OCI-LY3 (cell line): ENCODE measurements around the gene DPYSL3.

Source experiments
- H2AFZ ChIP-seq: fragments of 200-600, 300-600 bp; shearing (Covaris generic); 2 replicates; pipeline ENCODE4 v1.6.0; 2014; ENCODE audit warnings: antibody characterized with exemption, low read depth, low read length
- H3K27ac ChIP-seq: fragments of 200-600, 300-600 bp; sonication (generic); 2 replicates; pipeline ENCODE4 v1.5.1; 2014; ENCODE audit warnings: mild to moderate bottlenecking, low read length, moderate library complexity, mixed read lengths
- H3K27me3 ChIP-seq: fragments of 200-600, 300-600 bp; sonication (generic); 2 replicates; pipeline ENCODE4 v1.6.1; 2014; ENCODE audit warnings: low read depth, low read length, mixed read lengths
- H3K36me3 ChIP-seq: fragments of 200-600, 300-600 bp; sonication (generic); replicated peaks from 2 replicates; pipeline ENCODE3; 2014; ENCODE audit warnings: low read depth, low read length, mixed read lengths
- H3K4me1 ChIP-seq: fragments of 300-600, 200-600 bp; sonication (generic); 2 replicates; pipeline ENCODE4 v1.6.1; 2014; ENCODE audit warnings: low read length, mixed read lengths
- H3K4me2 ChIP-seq: fragments of 200-600, 300-600 bp; sonication (generic); 2 replicates; pipeline ENCODE4 v1.6.1; 2014; ENCODE audit warnings: low read length, mixed read lengths
- H3K4me3 ChIP-seq: fragments of 300-600, 200-600 bp; sonication (generic); 2 replicates; pipeline ENCODE4 v1.5.1; 2014; ENCODE audit warnings: antibody characterized with exemption, mild to moderate bottlenecking, low read length, moderate library complexity
- H3K79me2 ChIP-seq: fragments of 300-600, 200-600 bp; shearing (Covaris generic); 2 replicates; pipeline ENCODE4 v1.6.1; 2014; ENCODE audit warnings: mild to moderate bottlenecking, low read length, mixed read lengths
- H3K9ac ChIP-seq: fragments of 300-600, 200-600 bp; shearing (Covaris generic); 2 replicates; pipeline ENCODE4 v1.6.0; 2014; ENCODE audit warnings: mild to moderate bottlenecking, low read length, moderate library complexity
- H3K9me3 ChIP-seq: fragments of 200-600, 300-600 bp; shearing (Covaris generic); 2 replicates; pipeline ENCODE4 v1.6.1; 2014; ENCODE audit warnings: low read length, mixed read lengths; ENCODE audit not compliant: insufficient read depth
- H4K20me1 ChIP-seq: fragments of 200-600, 300-600 bp; sonication (generic); 2 replicates; pipeline ENCODE4 v1.6.1; 2016; ENCODE audit warnings: low read length, mixed read lengths; ENCODE audit not compliant: insufficient read depth
- CTCF ChIP-seq: fragments of 200-600, 300-600 bp; sonication (generic); IDR thresholded peaks from 2 replicates; pipeline ENCODE4 v1.5.1; 2014; ENCODE audit warnings: antibody characterized with exemption, low read length, low read depth
- EZH2phosphoT487 ChIP-seq: fragments of 200-600 bp; shearing (Covaris generic); IDR thresholded peaks from 2 replicates; pipeline ENCODE4 v1.6.1; 2018; ENCODE audit warnings: antibody characterized with exemption, mixed run types, low read depth

The DPYSL3 gene

GRCh38 chr5:147481376-147481775 lies 28.5 kb downstream of the DPYSL3 start:
- H3K79me2 ChIP-seq, result no peaks in the 10 kb centered on the region
- no peaks in the 10 kb centered on the region for H3K36me3 ChIP-seq
- H3K4me1 ChIP-seq, result peaks cover 21% of the 10 kb centered on the region
- no peak overlapping the region for H2AFZ ChIP-seq
- H3K27ac ChIP-seq, result no peak overlapping the region
- H3K9me3 ChIP-seq, result no peaks in the 10 kb centered on the region
- no peaks in the 10 kb centered on the region for H3K27me3 ChIP-seq
- H4K20me1 ChIP-seq, result no peaks in the 10 kb centered on the region
- TF ChIP-seq CTCF (no peak), EZH2phosphoT487 (no peak)
- no peak overlapping the region for H3K4me3 ChIP-seq
- no peak overlapping the region for H3K4me2 ChIP-seq
- no peak overlapping the region for H3K9ac ChIP-seq

- Histone ChIP-seq H3K4me1 (peaks cover 21% of the 10 kb centered on the region), H3K4me3 (no peak overlapping the region), H4K20me1 (no peaks in the 10 kb centered on the region), H3K36me3 (no peaks in the 10 kb centered on the region), H3K9ac (no peak overlapping the region), H3K27ac (no peak overlapping the region), H3K27me3 (peaks cover 6% of the 10 kb centered on the region; the same call in 1 of the 2 replicates), H3K79me2 (no peaks in the 10 kb centered on the region), H2AFZ (no peak overlapping the region), H3K9me3 (no peaks in the 10 kb centered on the region), H3K4me2 (no peak overlapping the region)
- TF ChIP-seq CTCF (no peak), EZH2phosphoT487 (no peak)
Observed at GRCh38 chr5:147479949-147480348, 29.9 kb downstream of the DPYSL3 start.

- Histone ChIP-seq H3K36me3 (no peaks in the 10 kb centered on the region), H3K4me3 (no peak overlapping the region), H2AFZ (no peak overlapping the region), H3K4me2 (no peak overlapping the region), H3K9me3 (no peaks in the 10 kb centered on the region), H3K27ac (no peak overlapping the region), H3K79me2 (no peaks in the 10 kb centered on the region), H4K20me1 (no peaks in the 10 kb centered on the region), H3K4me1 (peaks cover 21% of the 10 kb centered on the region), H3K27me3 (peaks cover 7% of the 10 kb centered on the region; the same call in 1 of the 2 replicates), H3K9ac (no peak overlapping the region)
- no peak for TF ChIP-seq CTCF
- TF ChIP-seq EZH2phosphoT487, result no peak
Observed at GRCh38 chr5:147479444-147479843, 30.4 kb downstream of the DPYSL3 start.

- Histone ChIP-seq H3K36me3 (no peaks in the 10 kb centered on the region), H2AFZ (no peak overlapping the region), H3K4me3 (no peak overlapping the region), H3K4me2 (no peak overlapping the region), H3K9ac (no peak overlapping the region), H4K20me1 (no peaks in the 10 kb centered on the region), H3K27ac (no peak overlapping the region), H3K4me1 (no peaks in the 10 kb centered on the region), H3K27me3 (peaks cover 7% of the 10 kb centered on the region; the same call in 1 of the 2 replicates), H3K79me2 (no peaks in the 10 kb centered on the region), H3K9me3 (no peaks in the 10 kb centered on the region)
- TF ChIP-seq CTCF, result no peak
- no peak for TF ChIP-seq EZH2phosphoT487
Observed at GRCh38 chr5:147474140-147474539, 35.7 kb downstream of the DPYSL3 start.
